Activated CD8-positive, alpha-beta T cell treated with anti-CD3 and anti-CD28 coated beads for 36 hours (primary cell): ENCODE data around the gene EMC1. TPM values are rescaled to one million over a fixed set of nuclear protein-coding genes. Genes with fewer than 3 reads are reported as not detected.
"Not testable (repeated sequence)": the region's sequence is repeated elsewhere in the genome, so short reads cannot be mapped to it uniquely, and the experiment has no call there.

Experiments
- ATAC-seq: fragments of 200-7000 bp; cut with Tn5 transposase; one replicate; pipeline ENCODE4 v1.10.0; 2021; ENCODE audit warnings: mild to moderate bottlenecking, moderate library complexity
- CTCF ChIA-PET: fragments of 350-600 bp; sonication (Branson Sonifier 250); formaldehyde crosslinking; loops from one replicate; lab custom pipeline; 2021; ENCODE audit warnings: antibody characterized with exemption; lab: Charles Lee
- POLR2A ChIA-PET: fragments of 350-600 bp; sonication (Branson Sonifier 250); formaldehyde crosslinking; loops from one replicate; lab custom pipeline; 2021; ENCODE audit warnings: antibody characterized with exemption; lab: Charles Lee
- DNase-seq: peaks from one replicate; pipeline ENCODE4 v3.0.0-alpha.2; 2020
- H3K27ac Mint-ChIP-seq: one replicate; pipeline ENCODE4 v1.8.0; 2021; ENCODE audit warnings: mild to moderate bottlenecking, mixed read lengths
- H3K27me3 Mint-ChIP-seq: one replicate; pipeline ENCODE4 v1.8.0; 2021; ENCODE audit warnings: mixed read lengths
- H3K36me3 Mint-ChIP-seq: one replicate; pipeline ENCODE4 v1.8.0; 2021; ENCODE audit warnings: low read depth, mixed read lengths
- H3K4me1 Mint-ChIP-seq: one replicate; pipeline ENCODE4 v1.8.0; 2021; ENCODE audit warnings: low read depth, mixed read lengths
- H3K4me3 Mint-ChIP-seq: one replicate; pipeline ENCODE4 v1.8.0; 2021; ENCODE audit warnings: mild to moderate bottlenecking, moderate library complexity, mixed read lengths
- H3K9me3 Mint-ChIP-seq: one replicate; pipeline ENCODE4 v1.8.0; 2021; ENCODE audit warnings: mixed read lengths
- intact Hi-C: fragments of 100-400 bp; cut with micrococcal nuclease; formaldehyde crosslinking; loops from one replicate; pipeline ENCODE4 v1.10.0; 2022
- total RNA-seq, 2 experiments: library from RNA; stranded (reverse); gene quantifications; one replicate each; pipeline ENCODE4 v1.2.3, GENCODE V29; 2021
- TF ChIP-seq, protein P1 (sequence below): fragments of 200-600 bp; IDR thresholded peaks from one replicate; pipeline ENCODE4 v1.8.0; 2022; ENCODE audit warnings: antibody characterized with exemption, mild to moderate bottlenecking

EMC1 gene
- total RNA-seq, 2 experiments from 2014 or later = 38.3 to 39.5 TPM

DNA sequence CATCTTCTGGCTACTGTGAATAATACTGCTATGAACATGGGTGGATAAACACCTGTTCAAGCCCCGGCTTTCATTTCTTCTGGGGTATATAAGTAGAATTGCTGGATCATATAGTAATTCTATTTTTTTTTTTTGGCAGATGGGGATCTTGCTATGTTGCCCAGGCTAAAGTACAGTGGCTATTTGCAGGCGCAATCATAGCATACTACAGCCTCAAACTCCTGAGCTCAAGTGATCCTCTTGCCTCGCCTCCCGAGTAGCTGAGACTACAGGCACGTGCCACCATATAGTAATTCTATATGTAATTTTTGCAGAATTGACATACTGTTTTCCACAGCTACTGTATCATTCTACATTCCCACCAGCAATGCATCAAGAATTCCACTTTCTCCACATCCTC is 69.1 kb downstream of the EMC1 start:
- Mint-ChIP-seq H3K4me1 (peaks cover 46% of the 10 kb centered on the region), H3K27ac (no peak overlapping the region), H3K9me3 (no peaks in the 10 kb centered on the region), H3K4me3 (no peak overlapping the region), H3K36me3 (peaks cover 80% of the 10 kb centered on the region), H3K27me3 (no peaks in the 10 kb centered on the region)
- CTCF ChIA-PET = interaction anchor here (1.0 to 1.5 kb wide), 2 partner anchors 53 to 59 kb away, joined by 4 to 5 read pairs; no protein-coding TSS in a partner anchor
- DNase-seq (no peak), ATAC-seq (no peak)
- TF ChIP-seq, protein P1, sequence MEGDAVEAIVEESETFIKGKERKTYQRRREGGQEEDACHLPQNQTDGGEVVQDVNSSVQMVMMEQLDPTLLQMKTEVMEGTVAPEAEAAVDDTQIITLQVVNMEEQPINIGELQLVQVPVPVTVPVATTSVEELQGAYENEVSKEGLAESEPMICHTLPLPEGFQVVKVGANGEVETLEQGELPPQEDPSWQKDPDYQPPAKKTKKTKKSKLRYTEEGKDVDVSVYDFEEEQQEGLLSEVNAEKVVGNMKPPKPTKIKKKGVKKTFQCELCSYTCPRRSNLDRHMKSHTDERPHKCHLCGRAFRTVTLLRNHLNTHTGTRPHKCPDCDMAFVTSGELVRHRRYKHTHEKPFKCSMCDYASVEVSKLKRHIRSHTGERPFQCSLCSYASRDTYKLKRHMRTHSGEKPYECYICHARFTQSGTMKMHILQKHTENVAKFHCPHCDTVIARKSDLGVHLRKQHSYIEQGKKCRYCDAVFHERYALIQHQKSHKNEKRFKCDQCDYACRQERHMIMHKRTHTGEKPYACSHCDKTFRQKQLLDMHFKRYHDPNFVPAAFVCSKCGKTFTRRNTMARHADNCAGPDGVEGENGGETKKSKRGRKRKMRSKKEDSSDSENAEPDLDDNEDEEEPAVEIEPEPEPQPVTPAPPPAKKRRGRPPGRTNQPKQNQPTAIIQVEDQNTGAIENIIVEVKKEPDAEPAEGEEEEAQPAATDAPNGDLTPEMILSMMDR = no peak
- intact Hi-C loops = no loop called here
- POLR2A ChIA-PET = interaction anchor here (0.8 kb wide), 1 partner anchor 70 kb away, joined by 3 read pairs; no protein-coding TSS in a partner anchor

DNA sequence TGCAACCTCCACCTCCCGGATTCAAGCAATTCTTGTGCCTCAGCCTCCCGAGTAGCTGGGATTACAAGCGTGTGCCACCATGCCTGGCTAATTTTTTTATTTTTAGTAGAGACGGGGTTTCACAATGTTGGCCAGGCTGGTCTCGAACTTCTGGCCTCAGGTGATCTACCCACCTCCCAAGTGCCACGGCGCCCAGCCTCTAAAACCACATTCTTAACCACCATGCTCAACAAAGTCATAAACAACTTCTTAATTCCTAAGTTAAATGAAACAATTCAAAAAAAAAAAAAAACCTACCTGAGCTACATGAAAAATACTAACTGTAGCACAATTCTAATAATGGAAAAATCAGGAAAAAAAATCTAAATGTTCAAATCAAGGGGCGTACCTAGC is 71.1 kb downstream of the EMC1 start:
- Mint-ChIP-seq H3K36me3 (peaks cover 76% of the 10 kb centered on the region), H3K27ac (peak overlapping the region; percentile 78), H3K4me1 (peaks cover 31% of the 10 kb centered on the region)
- H3K4me3 Mint-ChIP-seq, H3K9me3 Mint-ChIP-seq, intact Hi-C loops, ATAC-seq, H3K27me3 Mint-ChIP-seq: not testable (repeated sequence)
- POLR2A ChIA-PET = interaction anchor here (1.9 to 3.1 kb wide), 2 partner anchors 11 to 29 kb away, joined by 4 to 12 read pairs; no protein-coding TSS in a partner anchor
- DNase-seq = peak; percentile 22
- CTCF ChIA-PET = interaction anchor here (0.7 to 2.9 kb wide), 14 partner anchors 11 to 473 kb away, joined by 3 to 27 read pairs (median 4); no protein-coding TSS in a partner anchor

DNA sequence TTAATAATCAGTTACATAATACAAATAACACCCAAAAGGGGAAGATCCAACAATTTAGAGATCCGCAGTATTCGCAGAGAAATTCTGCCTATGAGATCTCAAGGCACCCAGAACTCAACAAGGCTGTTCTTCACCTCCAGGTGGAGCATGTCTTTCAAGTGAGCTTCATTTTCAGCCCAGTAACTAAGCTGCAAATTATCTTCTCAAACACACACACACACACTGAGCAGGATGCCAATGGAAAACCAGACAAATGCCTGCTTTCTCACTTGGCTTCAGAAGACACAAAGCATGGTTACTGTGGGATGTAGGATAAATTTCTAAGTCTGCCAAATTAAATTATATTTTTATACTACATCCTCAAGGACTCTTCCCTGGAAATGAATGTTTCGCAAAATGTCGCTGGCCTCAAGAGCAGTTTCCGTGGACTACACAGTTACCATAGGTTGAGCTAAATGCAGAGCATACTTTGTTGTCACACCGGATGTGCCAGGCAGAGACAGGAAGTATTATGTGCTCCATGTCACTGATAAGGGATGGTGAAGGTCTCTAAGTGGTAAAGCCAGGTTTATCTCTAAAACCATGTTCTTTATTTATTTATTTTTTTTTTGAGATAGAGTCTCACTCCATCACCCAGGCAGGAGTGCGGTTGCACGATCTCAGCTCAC is 71.6 kb downstream of the EMC1 start:
- CTCF ChIA-PET = interaction anchor here (0.7 to 2.9 kb wide), 20 partner anchors 10 to 474 kb away, joined by 3 to 27 read pairs (median 4); no protein-coding TSS in a partner anchor
- peaks cover 28% of the 10 kb centered on the region for H3K4me1 Mint-ChIP-seq

DNA sequence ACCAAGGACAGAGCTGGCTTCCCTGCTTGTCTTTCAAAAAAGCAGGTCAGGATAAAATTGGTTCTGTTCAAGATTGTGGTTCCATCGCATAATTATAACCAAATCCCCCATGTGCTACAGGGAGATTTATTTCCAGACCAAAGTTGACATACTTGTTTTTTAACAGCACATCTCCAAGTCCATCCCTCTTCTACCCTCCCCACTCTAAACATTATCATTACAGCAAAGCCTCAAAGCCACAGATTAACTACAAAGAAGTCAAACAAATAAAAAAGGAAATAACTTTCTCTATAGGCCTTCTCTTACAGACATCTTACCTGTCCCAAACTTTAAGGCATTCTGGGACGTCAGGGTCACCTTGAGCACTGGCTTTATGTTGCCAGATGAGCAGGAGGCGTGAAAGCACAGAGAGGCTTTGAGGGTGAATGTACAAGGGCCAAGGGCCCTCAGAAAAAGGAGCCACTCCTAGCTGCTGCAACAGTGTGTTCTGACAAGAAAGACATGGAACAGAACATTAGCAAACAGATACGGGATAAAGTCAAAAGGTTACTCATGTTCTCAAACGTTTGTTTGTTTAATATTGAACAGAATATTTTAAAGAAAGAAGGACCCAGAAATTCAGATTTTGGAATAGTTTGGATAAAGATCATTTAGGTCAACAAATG is 72.5 kb downstream of the EMC1 start:
- TF ChIP-seq, protein P1 = no peak
- CTCF ChIA-PET = interaction anchor here (0.8 to 2.9 kb wide), 17 partner anchors 9 to 475 kb away, joined by 3 to 27 read pairs (median 4); no protein-coding TSS in a partner anchor
- DNase-seq (no peak), ATAC-seq (no peak)
- no peaks in the 10 kb centered on the region for H3K27me3 Mint-ChIP-seq
- peak overlapping the region; percentile 78 for H3K27ac Mint-ChIP-seq
- POLR2A ChIA-PET = interaction anchor here (0.6 to 3.1 kb wide), 6 partner anchors 10 to 280 kb away, joined by 3 to 12 read pairs (median 3); partner anchors contain the start of genes MRTO4 and UBR4
- no peak overlapping the region for H3K4me3 Mint-ChIP-seq
- H3K36me3 Mint-ChIP-seq = peaks cover 70% of the 10 kb centered on the region
- peaks cover 26% of the 10 kb centered on the region for H3K4me1 Mint-ChIP-seq
- H3K9me3 Mint-ChIP-seq = no peaks in the 10 kb centered on the region
- intact Hi-C loops = no loop called here

More for the DNA sequence above, 71.6 kb downstream of the EMC1 start:
- no peak overlapping the region for H3K4me3 Mint-ChIP-seq
- no peaks in the 10 kb centered on the region for H3K9me3 Mint-ChIP-seq
- DNase-seq (peak; percentile 49), ATAC-seq (peak; percentile 91)
- H3K27ac Mint-ChIP-seq = peak overlapping the region; percentile 78
- intact Hi-C loops = no loop called here
- H3K27me3 Mint-ChIP-seq = no peaks in the 10 kb centered on the region
- H3K36me3 Mint-ChIP-seq = peaks cover 73% of the 10 kb centered on the region
- POLR2A ChIA-PET = interaction anchor here (0.6 to 3.1 kb wide), 6 partner anchors 10 to 281 kb away, joined by 3 to 12 read pairs (median 4); partner anchors contain the start of genes MRTO4 and UBR4
- TF ChIP-seq, protein P1 = peak; percentile 45

DNA sequence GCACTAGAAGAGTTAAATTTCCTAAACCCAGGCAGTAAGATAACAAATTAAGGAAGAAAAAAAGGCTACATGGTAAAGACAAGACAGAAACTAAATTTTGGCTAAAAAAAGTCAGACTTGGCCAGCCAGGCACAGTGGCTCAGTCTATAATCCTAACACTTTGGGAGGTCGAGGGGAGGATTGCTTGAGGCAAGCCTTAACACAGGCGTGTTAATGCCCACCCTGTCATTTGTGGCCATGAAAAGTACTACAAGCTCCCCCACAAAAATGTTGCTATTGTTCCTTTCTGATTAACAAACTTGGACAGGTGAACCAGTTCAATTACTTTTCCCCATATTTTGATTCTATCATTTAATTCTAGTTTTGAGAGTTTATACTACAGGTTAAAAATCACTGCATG is 73.5 kb downstream of the EMC1 start:
- intact Hi-C loops = no loop called here
- H3K36me3 Mint-ChIP-seq = peaks cover 70% of the 10 kb centered on the region

More for the DNA sequence above, 73.5 kb downstream of the EMC1 start:
- no peak for DNase-seq
- H3K4me1 Mint-ChIP-seq = peaks cover 26% of the 10 kb centered on the region
- H3K27me3 Mint-ChIP-seq = no peaks in the 10 kb centered on the region
- POLR2A ChIA-PET = interaction anchor here (0.6 to 3.1 kb wide), 3 partner anchors 8 to 101 kb away, joined by 3 to 12 read pairs (median 3); no protein-coding TSS in a partner anchor
- no peak overlapping the region for H3K4me3 Mint-ChIP-seq
- CTCF ChIA-PET = interaction anchor here (0.9 to 2.9 kb wide), 5 partner anchors 13 to 57 kb away, joined by 3 to 15 read pairs (median 4); no protein-coding TSS in a partner anchor
- no peaks in the 10 kb centered on the region for H3K9me3 Mint-ChIP-seq
- ATAC-seq = no peak
- H3K27ac Mint-ChIP-seq = no peak overlapping the region
- TF ChIP-seq, protein P1 = no peak
